Measurements from ENCODE around the gene RAB30. TPM values are rescaled to one million over a fixed set of nuclear protein-coding genes. Genes with fewer than 3 reads are reported as not detected.

RAB30 gene
- total RNA-seq = 6.5 and 14.1 TPM in 2 replicates

DNA sequence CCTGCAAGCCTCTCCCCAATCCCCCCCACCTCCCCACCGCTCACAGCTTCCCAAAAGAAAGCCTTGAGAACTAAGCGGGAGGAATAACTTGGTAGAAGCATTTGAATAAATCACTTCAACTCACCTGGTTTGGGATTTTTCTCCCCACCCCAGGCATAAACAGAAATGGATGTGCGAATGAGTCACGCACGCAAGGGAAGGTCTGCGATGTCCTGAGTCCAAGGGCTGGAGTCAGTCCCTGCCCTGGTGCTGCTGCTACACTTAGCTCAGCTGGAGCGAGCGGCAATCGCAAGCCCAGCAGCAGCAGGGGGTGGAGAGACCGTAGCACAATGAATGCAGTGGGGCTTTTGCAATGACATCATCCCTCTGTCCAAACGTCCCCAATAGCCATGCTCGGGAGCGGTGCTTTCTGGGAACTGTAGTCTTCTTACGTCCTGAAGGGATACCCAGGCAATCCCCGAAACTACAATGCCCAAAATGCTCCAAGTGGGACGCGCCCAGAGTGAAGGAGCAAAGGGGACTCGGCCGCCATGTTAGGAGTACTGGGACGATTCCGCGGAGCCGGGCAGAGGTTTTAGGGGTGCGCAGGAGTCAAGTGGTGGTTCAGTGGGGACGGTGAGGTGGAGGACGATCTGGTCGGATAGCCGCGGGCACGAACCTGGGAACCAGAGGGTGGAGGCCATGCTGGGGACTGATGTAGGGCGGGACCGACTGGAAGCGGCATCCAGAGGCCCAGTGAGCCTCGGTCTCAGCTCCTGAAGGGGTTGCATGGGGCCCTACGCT is at the start of gene RAB30:
RAB30 (minus strand) TSS at position 331 of the 783 bp plus-strand sequence. CDS start 74,581 bp downstream, outside the sequence.

Other genes starting within 250 kb of the RAB30 start
- gene PRCP, start 171.5 kb downstream of the RAB30 start, total RNA-seq = 58.2 and 58.8 TPM in 2 replicates
- 0.34 and 0.62 TPM in 2 replicates for gene DDIAS, start 170.2 kb downstream of the RAB30 start, total RNA-seq
- gene PCF11, start 85.2 kb upstream of the RAB30 start, total RNA-seq = 26.9 and 38.7 TPM in 2 replicates
- gene ANKRD42, start 121.8 kb upstream of the RAB30 start, total RNA-seq = 12.7 and 15.1 TPM in 2 replicates
- gene CCDC90B, start 214.5 kb upstream of the RAB30 start, total RNA-seq = 35.9 and 36.9 TPM in 2 replicates